Transverse colon (tissue), 4 donors: ENCODE measurements around the gene CLIC4. TPM values are rescaled to one million over a fixed set of nuclear protein-coding genes. Genes with fewer than 3 reads are reported as not detected.

Experiments
- DNase-seq: peaks from one replicate; pipeline ENCODE4 v3.0.0-alpha.2; 2019
- H3K27ac ChIP-seq, 4 donors: fragments of 200-600 bp; sonication (generic); 2 replicates each; pipeline ENCODE4 v1.5.1; 2016 to 2018; ENCODE audit warnings: inconsistent platforms in 4 of 4
- H3K27me3 ChIP-seq: fragments of 200-600 bp; sonication (generic); 2 replicates; pipeline ENCODE4 v1.5.1; 2017; ENCODE audit warnings: inconsistent platforms
- H3K36me3 ChIP-seq, 4 donors: fragments of 200-600 bp; sonication (generic); 2 replicates each; pipeline ENCODE4 v1.5.1; 2017 to 2019; ENCODE audit warnings: inconsistent platforms in 4 of 4
- H3K4me1 ChIP-seq, 4 donors: fragments of 200-600 bp; sonication (generic); 2 replicates each; pipeline ENCODE4 v1.5.1; 2017 to 2020; ENCODE audit warnings: inconsistent platforms in 4 of 4
- H3K4me3 ChIP-seq, 4 donors: fragments of 200-600 bp; sonication (generic); 1 replicate in 1 of 4; 2 replicates in 3 of 4; pipeline versions ENCODE4 v1.5.1 to v1.6.1; 2017 to 2019; ENCODE audit warnings: inconsistent platforms in 4 of 4
- H3K9me3 ChIP-seq, 2 donors: fragments of 200-600 bp; sonication (generic); 2 replicates each; pipeline ENCODE4 v1.5.1; 2017 to 2019; ENCODE audit warnings: inconsistent platforms in 2 of 2
- CTCF ChIP-seq, 5 experiments: fragments of 200-600 bp in 3 of 5; fragments of 450-650 bp in 2 of 5; sonication (generic) in 3 of 5; IDR thresholded peaks; 1 replicate in 2 of 5; 2 replicates in 3 of 5; pipeline ENCODE4 v1.5.1; 2016 to 2017; ENCODE audit warnings: antibody characterized with exemption in 5 of 5, inconsistent platforms in 3 of 5, mild to moderate bottlenecking in 2 of 5, moderate library complexity in 1 of 5
- EP300 ChIP-seq: sonication (generic); formaldehyde crosslinking; IDR thresholded peaks from one replicate; pipeline ENCODE4 v1.6.1; 2017; ENCODE audit warnings: antibody characterized with exemption, low read depth
- POLR2A ChIP-seq: fragments of 450-650 bp; IDR thresholded peaks from one replicate; pipeline ENCODE4 v1.6.1; 2016; ENCODE audit warnings: antibody characterized with exemption, mild to moderate bottlenecking, moderate library complexity
- POLR2AphosphoS5 ChIP-seq, 3 donors: sonication (generic); formaldehyde crosslinking; IDR thresholded peaks; one replicate each; pipeline ENCODE4 v1.6.1; 2016; ENCODE audit warnings: antibody characterized with exemption in 3 of 3
- WGBS, 2 donors: methylation state at CpG; one replicate each; pipeline ENCODE4 v1.1.5; 2018; ENCODE audit warnings: low coverage in 1 of 2; 5-methylcytosine and 5-hydroxymethylcytosine counted together
- in situ Hi-C, 4 donors: fragments of 200-750 bp; cut with MboI; loops; one replicate each; pipeline versions ENCODE4 v1.15.0 to v1.15.1; 2017; ENCODE audit warnings: low sequenced_read_pairs in 3 of 4, low pct_ligation_motif_present in 1 of 4, low pct_unique_long_range_greater_than_20kb in 1 of 4
- intact Hi-C: fragments of 100-400 bp; cut with DNase I; formaldehyde crosslinking; loops from one replicate; pipeline ENCODE4 v1.15.1; 2023; ENCODE audit warnings: low total_unique reads
- total RNA-seq, 4 donors: library from RNA; depleted of rRNA; stranded (reverse); fragments of >200 nt; gene quantifications; one replicate each; pipeline ENCODE4 v1.1.0, GENCODE V29; 2016

The CLIC4 gene
- total RNA-seq, 4 donors from 2014 or later, result 52.4 to 107 (median 65.0) TPM

- in situ Hi-C loops (loop anchor here in 3 of 4 donors (10.0 kb wide), 3 partner anchors 48 to 248 kb away; no protein-coding TSS in a partner anchor), intact Hi-C loops (no loop called here)
- Histone ChIP-seq H3K4me1 (peaks cover 1 to 6% (median 3%) of the 10 kb centered on the region in 4 donors), H3K27ac (no peak overlapping the region), H3K27me3 (no peaks in the 10 kb centered on the region), H3K36me3 (no peaks in the 10 kb centered on the region), H3K4me3 (no peak overlapping the region), H3K9me3 (no peaks in the 10 kb centered on the region)
- TF ChIP-seq POLR2AphosphoS5 (IDR thresholded peaks at IDR 0.05) (no peak), CTCF (IDR thresholded peaks at IDR 0.05) (no peak), EP300 (no peak), POLR2A (no peak)
- 75 to 82% methylated on average over 6 to 16 of the region's 16 CpGs for WGBS, 2 donors
- no peak for DNase-seq
Observed at GRCh38 chr1:24856787-24857506, 111.7 kb downstream of the CLIC4 start.

- intact Hi-C loops, result no loop called here
Observed at GRCh38 chr1:24857507-24858133, 112.4 kb downstream of the CLIC4 start.

GRCh38 chr1:24858277-24858676 is 113.0 kb downstream of the CLIC4 start:
- peaks cover 3 to 19% (median 5%) of the 10 kb centered on the region in 4 donors for H3K4me1 ChIP-seq
- H3K27ac ChIP-seq, result no peak overlapping the region
- 79% methylated on average over 1 of the region's 1 CpG; no CpG with 5 or more reads in 1 of the 2 donors for WGBS, 2 donors
- H3K9me3 ChIP-seq, result no peaks in the 10 kb centered on the region
- DNase-seq, result no peak
- no peak overlapping the region for H3K4me3 ChIP-seq
- in situ Hi-C loops, result loop anchor here in 3 of 4 donors (10.0 kb wide), 3 partner anchors 47 to 247 kb away; no protein-coding TSS in a partner anchor
- no peaks in the 10 kb centered on the region for H3K36me3 ChIP-seq
- TF ChIP-seq POLR2A, result no peak
- TF ChIP-seq EP300, result no peak
- no peak for TF ChIP-seq CTCF (IDR thresholded peaks at IDR 0.05)
- TF ChIP-seq POLR2AphosphoS5 (IDR thresholded peaks at IDR 0.05), result no peak
- H3K27me3 ChIP-seq, result no peaks in the 10 kb centered on the region
- intact Hi-C loops, result no loop called here

More at GRCh38 chr1:24857507-24858133, 112.4 kb downstream of the CLIC4 start:
- Histone ChIP-seq H3K27me3 (no peaks in the 10 kb centered on the region), H3K9me3 (no peaks in the 10 kb centered on the region), H3K27ac (no peak overlapping the region), H3K36me3 (no peaks in the 10 kb centered on the region), H3K4me1 (peaks cover 3 to 13% (median 5%) of the 10 kb centered on the region in 4 donors), H3K4me3 (no peak overlapping the region)
- DNase-seq, result no peak
- in situ Hi-C loops, result loop anchor here in 3 of 4 donors (10.0 kb wide), 3 partner anchors 47 to 247 kb away; no protein-coding TSS in a partner anchor
- 74 to 100% methylated on average over 2 to 6 of the region's 6 CpGs for WGBS, 2 donors
- TF ChIP-seq CTCF (IDR thresholded peaks at IDR 0.05) (no peak), POLR2A (no peak), EP300 (no peak), POLR2AphosphoS5 (IDR thresholded peaks at IDR 0.05) (no peak)
